A673 (cell line): Measurements from ENCODE around the gene ZC3H12A. TPM values are rescaled to one million over a fixed set of nuclear protein-coding genes. Genes with fewer than 3 reads are reported as not detected.
"Not testable (repeated sequence)": the region's sequence is repeated elsewhere in the genome, so short reads cannot be mapped to it uniquely, and the experiment has no call there.

Experiments used
- BruUV-seq: library from RNA; stranded (reverse); fragments of 400-500 nt; replicated peaks from 2 replicates; lab custom pipeline; 2021; lab: Mats Ljungman, UMichigan
- CTCF ChIA-PET: fragments of 300-600 bp; sonication (Branson Sonifier 250); formaldehyde crosslinking; loops from one replicate; lab custom pipeline; 2022; ENCODE audit warnings: antibody characterized with exemption; lab: Charles Lee
- POLR2A ChIA-PET: fragments of 300-600 bp; sonication (Branson Sonifier 250); formaldehyde crosslinking; loops from one replicate; lab custom pipeline; 2022; ENCODE audit warnings: antibody characterized with exemption; ENCODE audit not compliant: low non-redundant PET; lab: Charles Lee
- DNase-seq: peaks from one replicate; pipeline ENCODE4 v3.0.0-alpha.2; 2015; ENCODE audit warnings: low spot score
- H3K27ac ChIP-seq: fragments of 200-600 bp; sonication (generic); 2 replicates; pipeline ENCODE4 v1.5.1; 2016; ENCODE audit warnings: mixed run types, low read depth, mild to moderate bottlenecking, mixed read lengths, antibody characterized with exemption, low read length; ENCODE audit not compliant: poor library complexity, severe bottlenecking
- H3K27me3 ChIP-seq: fragments of 200-600 bp; sonication (generic); replicated peaks from 2 replicates; pipeline ENCODE4 v1.6.1; 2017; ENCODE audit warnings: mixed run types, low read depth, mild to moderate bottlenecking, mixed read lengths, antibody characterized with exemption, low read length; ENCODE audit not compliant: insufficient read depth, poor library complexity
- H3K36me3 ChIP-seq: fragments of 200-600 bp; sonication (generic); 2 replicates; pipeline ENCODE4 v1.6.1; 2016; ENCODE audit warnings: mixed run types, mild to moderate bottlenecking, mixed read lengths, antibody characterized with exemption, low read length; ENCODE audit not compliant: insufficient read depth, poor library complexity, severe bottlenecking
- H3K4me1 ChIP-seq: fragments of 200-600 bp; sonication (generic); 2 replicates; pipeline ENCODE4 v1.6.1; 2017; ENCODE audit warnings: mixed run types, mild to moderate bottlenecking, mixed read lengths, antibody characterized with exemption, low read length; ENCODE audit not compliant: insufficient read depth, poor library complexity, severe bottlenecking
- H3K4me3 ChIP-seq: fragments of 200-600 bp; sonication (generic); 2 replicates; pipeline ENCODE4 v1.5.1; 2016; ENCODE audit warnings: low read depth, mixed run types, mild to moderate bottlenecking, mixed read lengths, low read length; ENCODE audit not compliant: poor library complexity, severe bottlenecking
- H3K9me3 ChIP-seq: fragments of 200-600 bp; sonication (generic); 2 replicates; pipeline ENCODE4 v1.6.1; 2016; ENCODE audit warnings: mixed run types, low read depth, mild to moderate bottlenecking, mixed read lengths, antibody characterized with exemption, low read length; ENCODE audit not compliant: poor library complexity, severe bottlenecking
- CTCF ChIP-seq: fragments of 300-800, 200-600 bp; sonication (generic); conservative IDR thresholded peaks from 2 replicates; pipeline ENCODE4 v1.5.1; 2017; ENCODE audit warnings: low read depth, mild to moderate bottlenecking, antibody characterized with exemption, low read length, moderate library complexity, mixed read lengths
- EZH2 ChIP-seq: fragments of 200-600 bp; sonication (generic); IDR thresholded peaks from 2 replicates; pipeline ENCODE4 v1.6.1; 2017; ENCODE audit warnings: borderline replicate concordance, low read depth, mild to moderate bottlenecking, mixed read lengths, antibody characterized with exemption, low read length; ENCODE audit not compliant: poor library complexity, severe bottlenecking
- intact Hi-C: fragments of 100-400 bp; cut with micrococcal nuclease; formaldehyde crosslinking; loops from one replicate; pipeline ENCODE4 v1.10.0; 2022; ENCODE audit not compliant: unreplicated experiment
- total RNA-seq: library from RNA; stranded (reverse); gene quantifications from 2 replicates; pipeline ENCODE4 v1.2.3, GENCODE V29; 2021

Gene ZC3H12A
- total RNA-seq, 1 experiment from 2014 or later: 5.4 TPM

- H3K27ac ChIP-seq, H3K4me1 ChIP-seq, BruUV-seq, H3K36me3 ChIP-seq, intact Hi-C loops, H3K4me3 ChIP-seq, H3K9me3 ChIP-seq, CTCF ChIA-PET, DNase-seq, H3K27me3 ChIP-seq: not testable (repeated sequence)
- POLR2A ChIA-PET: interaction anchor here (0.6 kb wide), 1 partner anchor 15 kb away, joined by 3 read pairs; no protein-coding TSS in a partner anchor
These were observed 44.5 kb downstream of the ZC3H12A start for GRCh38 chr1:37518929-37519328.

GRCh38 chr1:37519613-37520012, 45.2 kb downstream of the ZC3H12A start:
- Histone ChIP-seq H3K4me3 (no peak overlapping the region), H3K36me3 (no peaks in the 10 kb centered on the region), H3K4me1 (no peaks in the 10 kb centered on the region), H3K27ac (no peak overlapping the region), H3K9me3 (no peaks in the 10 kb centered on the region), H3K27me3 (no peaks in the 10 kb centered on the region)
- intact Hi-C loops: no loop called here
- ChIA-PET CTCF (no interaction called here), POLR2A (no interaction called here)
- no TSS peak for BruUV-seq
- TF ChIP-seq CTCF (no peak), EZH2 (no peak)
- DNase-seq: no peak

- H3K4me1 ChIP-seq, intact Hi-C loops, H3K4me3 ChIP-seq, CTCF ChIA-PET, H3K27ac ChIP-seq, H3K9me3 ChIP-seq, H3K36me3 ChIP-seq, H3K27me3 ChIP-seq, DNase-seq, BruUV-seq: not testable (repeated sequence)
- POLR2A ChIA-PET: interaction anchor here (0.7 kb wide), 1 partner anchor 19 kb away, joined by 11 read pairs; no protein-coding TSS in a partner anchor
These were observed 55.5 kb downstream of the ZC3H12A start for GRCh38 chr1:37529888-37530287.

DNA sequence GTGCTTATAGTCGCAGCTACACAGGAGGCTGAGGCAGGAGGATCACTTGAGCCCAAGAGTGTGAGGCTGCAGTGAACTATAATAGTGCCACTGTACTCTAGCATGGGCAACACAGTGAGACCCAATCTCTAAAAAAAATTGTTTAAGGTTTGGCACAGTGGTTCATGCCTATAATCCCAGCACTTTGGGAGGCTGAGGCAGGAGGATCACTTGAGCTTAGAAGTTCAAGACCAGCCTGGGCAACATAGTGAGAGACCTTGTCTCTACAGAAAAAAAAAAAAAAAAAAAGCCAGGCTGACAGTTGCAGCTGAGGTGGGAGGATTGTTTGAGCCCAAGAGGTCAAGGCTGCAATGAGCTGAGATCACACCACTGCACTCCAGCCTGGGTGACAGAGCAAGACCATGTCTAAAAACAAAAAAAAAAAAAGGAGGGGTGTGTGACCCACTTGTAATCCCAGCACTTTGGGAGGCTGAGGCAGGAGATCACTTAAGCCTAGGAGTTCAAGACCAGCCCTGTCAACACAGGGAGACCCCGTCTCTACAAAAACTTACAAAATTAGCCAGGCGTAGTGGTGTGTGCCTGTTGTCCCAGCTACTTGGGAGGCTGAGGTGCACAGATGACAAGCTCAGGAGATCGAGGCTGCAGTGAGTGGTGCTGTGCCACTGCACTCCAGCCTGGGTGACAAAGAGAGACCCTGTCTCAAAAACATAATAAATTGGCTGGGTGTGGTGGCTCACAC, 58.2 kb downstream of the ZC3H12A start:
- H3K27ac ChIP-seq, BruUV-seq, CTCF ChIA-PET, H3K4me1 ChIP-seq, DNase-seq, POLR2A ChIA-PET, H3K9me3 ChIP-seq, H3K27me3 ChIP-seq, H3K36me3 ChIP-seq, H3K4me3 ChIP-seq, intact Hi-C loops: not testable (repeated sequence)
